Brain microvascular endothelial cell (primary cell): ENCODE data around the gene CCDC141.

Source experiments
- DNase-seq: peaks from one replicate; pipeline ENCODE4 v3.0.0-alpha.2; 2020
- H3K27ac ChIP-seq: fragments of 250-450 bp; sonication (Bioruptor Pico); 2 replicates; pipeline ENCODE4 v1.5.1; 2020; ENCODE audit warnings: mild to moderate bottlenecking, moderate library complexity
- H3K27me3 ChIP-seq: fragments of 250-450 bp; sonication (Bioruptor Pico); replicated peaks from 2 replicates; pipeline ENCODE4 v1.5.1; 2020; ENCODE audit warnings: mild to moderate bottlenecking
- H3K36me3 ChIP-seq: fragments of 250-450 bp; sonication (Bioruptor Pico); replicated peaks from 2 replicates; pipeline ENCODE4 v1.5.1; 2020; ENCODE audit warnings: mild to moderate bottlenecking
- H3K4me3 ChIP-seq: 2 replicates; pipeline ENCODE4 v1.5.1; 2011; ENCODE audit warnings: low read depth, mild to moderate bottlenecking, control low read depth, low read length, moderate library complexity
- in situ Hi-C: cut with HindIII; loops from 2 replicates; pipeline ENCODE4 v1.10.0; 2017; ENCODE audit warnings: low sequenced_read_pairs, low pct_ligation_motif_present
- TF ChIP-seq, protein P1 (sequence below): IDR thresholded peaks from 2 replicates; pipeline ENCODE4 v1.5.1; 2011; ENCODE audit warnings: low read depth, mild to moderate bottlenecking, moderate library complexity, low read length, control low read depth, inconsistent platforms; ENCODE audit errors: missing control alignments

Gene CCDC141

DNA sequence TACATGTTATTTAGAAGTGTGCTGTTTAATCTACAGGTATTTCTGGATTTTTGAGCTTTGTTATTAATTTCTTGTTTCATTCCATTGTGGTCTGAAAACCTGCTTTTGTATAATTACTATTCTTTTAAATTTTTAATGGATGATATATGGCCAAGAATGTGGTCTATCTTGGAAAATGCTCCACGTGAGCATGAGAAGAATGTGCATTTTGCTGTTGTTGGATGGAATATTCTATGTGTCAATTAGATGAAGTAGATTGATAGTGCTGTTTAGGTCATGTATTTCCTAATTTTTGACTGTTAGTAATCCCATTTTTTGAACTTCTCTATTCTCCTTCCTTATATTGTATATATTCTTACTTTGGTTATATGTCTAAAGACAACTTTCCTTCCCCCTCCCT lies 222.8 kb downstream of the CCDC141 start:
- H3K36me3 ChIP-seq: no peaks in the 10 kb centered on the region
- no peak overlapping the region for H3K27ac ChIP-seq
- H3K4me3 ChIP-seq: no peak overlapping the region
- in situ Hi-C loops: no loop called here
- no peak for DNase-seq
- TF ChIP-seq, protein P1, sequence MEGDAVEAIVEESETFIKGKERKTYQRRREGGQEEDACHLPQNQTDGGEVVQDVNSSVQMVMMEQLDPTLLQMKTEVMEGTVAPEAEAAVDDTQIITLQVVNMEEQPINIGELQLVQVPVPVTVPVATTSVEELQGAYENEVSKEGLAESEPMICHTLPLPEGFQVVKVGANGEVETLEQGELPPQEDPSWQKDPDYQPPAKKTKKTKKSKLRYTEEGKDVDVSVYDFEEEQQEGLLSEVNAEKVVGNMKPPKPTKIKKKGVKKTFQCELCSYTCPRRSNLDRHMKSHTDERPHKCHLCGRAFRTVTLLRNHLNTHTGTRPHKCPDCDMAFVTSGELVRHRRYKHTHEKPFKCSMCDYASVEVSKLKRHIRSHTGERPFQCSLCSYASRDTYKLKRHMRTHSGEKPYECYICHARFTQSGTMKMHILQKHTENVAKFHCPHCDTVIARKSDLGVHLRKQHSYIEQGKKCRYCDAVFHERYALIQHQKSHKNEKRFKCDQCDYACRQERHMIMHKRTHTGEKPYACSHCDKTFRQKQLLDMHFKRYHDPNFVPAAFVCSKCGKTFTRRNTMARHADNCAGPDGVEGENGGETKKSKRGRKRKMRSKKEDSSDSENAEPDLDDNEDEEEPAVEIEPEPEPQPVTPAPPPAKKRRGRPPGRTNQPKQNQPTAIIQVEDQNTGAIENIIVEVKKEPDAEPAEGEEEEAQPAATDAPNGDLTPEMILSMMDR: no peak
- H3K27me3 ChIP-seq: no peaks in the 10 kb centered on the region

DNA sequence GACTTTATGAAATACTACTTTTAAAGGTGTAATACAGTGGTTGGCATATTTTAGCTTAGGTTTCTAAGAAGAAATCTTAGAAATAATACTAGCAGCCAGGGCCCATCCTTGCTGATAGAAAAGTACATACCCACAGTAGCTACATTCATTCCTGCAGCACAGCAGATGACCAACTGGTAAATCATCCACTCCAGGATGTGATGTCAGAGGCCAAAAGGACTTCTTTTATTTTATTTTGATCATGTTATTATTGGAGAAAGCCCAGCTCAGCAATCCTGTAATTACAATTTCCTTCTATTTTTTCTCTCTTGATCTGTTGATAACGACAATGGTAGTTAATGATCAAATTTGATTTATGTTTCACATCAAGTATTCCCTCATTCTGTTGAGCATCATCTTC lies 224.8 kb downstream of the CCDC141 start:
- in situ Hi-C loops: no loop called here
- Histone ChIP-seq H3K27ac (no peak overlapping the region), H3K36me3 (no peaks in the 10 kb centered on the region), H3K27me3 (no peaks in the 10 kb centered on the region), H3K4me3 (no peak overlapping the region)
- TF ChIP-seq, protein P1: no peak
- peak; percentile 89 for DNase-seq

DNA sequence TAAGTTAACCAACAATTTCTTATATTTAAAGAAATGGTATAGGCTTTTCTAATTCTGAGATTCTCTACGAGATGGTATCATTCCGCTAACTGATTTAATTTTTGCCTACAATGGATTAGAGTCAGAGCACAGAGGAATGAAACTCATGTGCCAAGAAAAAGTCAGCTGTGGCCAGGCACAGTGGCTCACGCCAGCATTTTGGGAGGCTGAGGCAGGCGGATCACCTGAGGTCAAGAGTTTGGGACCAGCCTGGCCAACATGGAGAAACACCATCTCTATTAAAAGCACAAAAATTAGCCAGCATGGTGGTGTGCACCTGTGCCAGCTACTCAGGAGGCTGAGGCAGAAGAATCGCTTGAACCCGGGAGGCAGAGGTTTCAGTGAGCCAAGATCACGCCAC lies 225.8 kb downstream of the CCDC141 start:
- in situ Hi-C loops: loop anchor here (25.0 kb wide), 1 partner anchor 88 kb away; no protein-coding TSS in a partner anchor
- DNase-seq: no peak
- no peak overlapping the region for H3K27ac ChIP-seq
- TF ChIP-seq, protein P1: no peak
- no peak overlapping the region for H3K4me3 ChIP-seq
- H3K27me3 ChIP-seq: no peaks in the 10 kb centered on the region
- no peaks in the 10 kb centered on the region for H3K36me3 ChIP-seq

DNA sequence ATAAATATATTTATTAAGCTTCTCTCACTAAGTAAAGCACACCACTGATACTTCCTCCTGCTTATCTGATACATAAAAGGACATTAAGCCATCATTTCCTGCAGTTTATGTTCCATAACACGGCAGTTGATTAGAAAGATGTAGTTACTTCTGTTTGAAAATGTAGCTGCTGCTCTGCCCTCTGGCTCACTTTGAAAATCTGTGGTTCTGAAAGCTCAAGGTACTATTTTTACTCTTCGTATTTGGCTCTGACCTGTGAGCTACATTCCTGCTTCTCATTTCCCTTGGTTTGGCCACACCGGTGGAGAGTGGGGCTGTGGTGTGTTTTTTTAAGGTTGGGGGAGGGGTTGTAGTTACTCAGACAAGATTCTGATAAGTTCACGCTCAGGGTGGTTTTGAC lies 229.9 kb downstream of the CCDC141 start:
- Histone ChIP-seq H3K4me3 (no peak overlapping the region), H3K27me3 (no peaks in the 10 kb centered on the region), H3K27ac (no peak overlapping the region), H3K36me3 (no peaks in the 10 kb centered on the region)
- TF ChIP-seq, protein P1: no peak
- DNase-seq: peak; percentile 5
- in situ Hi-C loops: loop anchor here (25.0 kb wide), 1 partner anchor 92 kb away; no protein-coding TSS in a partner anchor

DNA sequence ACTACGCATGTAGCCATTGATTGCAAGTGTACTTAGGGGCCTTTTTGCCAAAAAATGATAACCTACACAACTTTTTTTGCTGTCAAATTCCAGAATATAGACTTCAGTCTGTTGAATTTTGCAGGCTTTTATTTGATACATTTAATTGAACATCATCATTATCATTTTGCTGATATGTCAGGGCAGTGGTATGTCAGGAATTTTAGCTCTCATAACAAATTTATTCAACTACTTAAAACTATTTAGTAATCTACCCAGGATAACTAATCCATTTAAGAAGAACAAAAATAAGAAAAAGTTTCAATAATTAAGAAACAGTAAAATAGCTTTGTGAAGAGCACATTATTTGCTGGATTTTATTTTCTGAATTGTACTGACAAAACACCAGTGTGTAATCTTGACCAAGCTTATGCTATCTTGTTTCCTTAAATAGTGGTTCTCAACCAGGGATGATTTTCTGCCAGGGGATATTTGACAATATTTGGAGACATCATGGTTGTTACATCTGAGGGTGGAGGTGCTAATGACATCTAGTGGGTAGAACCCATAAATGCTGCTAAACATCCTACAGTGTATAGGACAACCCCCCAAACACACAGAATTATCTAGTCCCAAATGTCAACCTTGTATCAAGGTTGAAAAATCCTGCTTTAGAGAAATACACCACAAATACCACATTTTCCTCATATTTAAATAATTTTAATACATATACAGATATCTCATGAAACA lies 230.6 kb downstream of the CCDC141 start:
- H3K36me3 ChIP-seq: no peaks in the 10 kb centered on the region
- no peak overlapping the region for H3K27ac ChIP-seq
- no peak for DNase-seq
- no peak overlapping the region for H3K4me3 ChIP-seq
- H3K27me3 ChIP-seq: no peaks in the 10 kb centered on the region
- in situ Hi-C loops: loop anchor here (25.0 kb wide), 1 partner anchor 93 kb away; no protein-coding TSS in a partner anchor
- TF ChIP-seq, protein P1: no peak

DNA sequence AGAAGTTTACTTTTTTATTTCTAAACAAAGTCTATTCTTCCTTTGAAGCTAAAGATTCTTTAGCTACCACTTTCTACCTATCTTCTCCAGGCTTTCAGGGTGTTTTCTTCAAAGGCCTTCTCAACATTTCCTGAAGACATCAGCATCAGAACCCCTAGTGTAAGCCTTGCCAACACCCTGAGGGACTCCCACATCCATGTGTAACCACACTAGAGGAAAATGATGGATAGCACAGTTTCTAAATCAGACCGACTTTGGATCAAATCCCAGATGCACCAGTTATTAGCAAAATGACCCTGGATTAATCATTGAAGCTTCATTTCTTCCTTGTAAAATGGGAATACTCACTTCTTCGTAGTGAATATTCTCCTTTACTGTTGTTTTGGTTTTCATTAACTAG lies 238.0 kb downstream of the CCDC141 start:
- TF ChIP-seq, protein P1: no peak
- DNase-seq: no peak
- Histone ChIP-seq H3K4me3 (no peak overlapping the region), H3K36me3 (no peaks in the 10 kb centered on the region), H3K27ac (no peak overlapping the region), H3K27me3 (no peaks in the 10 kb centered on the region)
- in situ Hi-C loops: loop anchor here (25.0 kb wide), 1 partner anchor 100 kb away; no protein-coding TSS in a partner anchor
